Uterus (tissue), 2 donors: ENCODE measurements around the gene NKX1-1.

Experiments
- POLR2A ChIP-seq, 2 donors: fragments of 450-650 bp; IDR thresholded peaks; one replicate each; pipeline ENCODE4 v1.6.1; 2016; ENCODE audit warnings: antibody characterized with exemption in 2 of 2, mild to moderate bottlenecking in 1 of 2, moderate library complexity in 1 of 2
- TF ChIP-seq, protein P1 (sequence below), 4 experiments: fragments of 200-600 bp in 2 of 4; fragments of 450-650 bp in 2 of 4; sonication (generic) in 2 of 4; IDR thresholded peaks; one replicate each; pipeline ENCODE4 v1.5.1; 2016 to 2019; ENCODE audit warnings: antibody characterized with exemption in 4 of 4, mild to moderate bottlenecking in 2 of 4, moderate library complexity in 1 of 4

DNA sequence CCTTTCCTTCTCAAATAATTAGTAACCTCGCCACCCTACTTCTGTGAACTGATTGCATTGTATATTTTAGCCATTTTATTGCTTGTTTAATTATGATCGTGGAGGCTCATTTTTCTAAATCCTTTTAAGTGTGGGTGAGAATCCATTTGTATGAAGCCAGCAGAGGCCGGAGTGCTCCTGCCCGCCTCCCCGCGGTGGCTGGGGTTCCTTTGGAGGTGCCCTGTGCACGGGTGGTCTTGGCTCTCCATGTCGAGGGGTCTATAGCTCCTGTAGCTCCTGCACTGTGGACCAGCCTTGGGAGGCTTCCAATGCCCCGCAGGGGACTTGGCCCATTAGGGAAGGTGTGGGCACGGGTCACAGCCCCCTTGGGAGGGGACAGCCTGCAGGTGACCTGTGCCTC, 44.2 kb downstream of the NKX1-1 start:
- TF ChIP-seq POLR2A (IDR thresholded peaks at IDR 0.05), result no peak
- TF ChIP-seq, protein P1, sequence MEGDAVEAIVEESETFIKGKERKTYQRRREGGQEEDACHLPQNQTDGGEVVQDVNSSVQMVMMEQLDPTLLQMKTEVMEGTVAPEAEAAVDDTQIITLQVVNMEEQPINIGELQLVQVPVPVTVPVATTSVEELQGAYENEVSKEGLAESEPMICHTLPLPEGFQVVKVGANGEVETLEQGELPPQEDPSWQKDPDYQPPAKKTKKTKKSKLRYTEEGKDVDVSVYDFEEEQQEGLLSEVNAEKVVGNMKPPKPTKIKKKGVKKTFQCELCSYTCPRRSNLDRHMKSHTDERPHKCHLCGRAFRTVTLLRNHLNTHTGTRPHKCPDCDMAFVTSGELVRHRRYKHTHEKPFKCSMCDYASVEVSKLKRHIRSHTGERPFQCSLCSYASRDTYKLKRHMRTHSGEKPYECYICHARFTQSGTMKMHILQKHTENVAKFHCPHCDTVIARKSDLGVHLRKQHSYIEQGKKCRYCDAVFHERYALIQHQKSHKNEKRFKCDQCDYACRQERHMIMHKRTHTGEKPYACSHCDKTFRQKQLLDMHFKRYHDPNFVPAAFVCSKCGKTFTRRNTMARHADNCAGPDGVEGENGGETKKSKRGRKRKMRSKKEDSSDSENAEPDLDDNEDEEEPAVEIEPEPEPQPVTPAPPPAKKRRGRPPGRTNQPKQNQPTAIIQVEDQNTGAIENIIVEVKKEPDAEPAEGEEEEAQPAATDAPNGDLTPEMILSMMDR (IDR thresholded peaks at IDR 0.05), result no peak
